Neural crest cell (in vitro differentiated cells): ENCODE measurements around the gene RPL18A. TPM values are rescaled to one million over a fixed set of nuclear protein-coding genes. Genes with fewer than 3 reads are reported as not detected.

ENCODE experiments used
- DNase-seq: peaks from one replicate; pipeline ENCODE4 v3.0.0; 2021; ENCODE audit warnings: low read depth, mixed read lengths, low spot score
- H3K27ac Mint-ChIP-seq: one replicate; pipeline ENCODE4 v1.8.0; 2021; ENCODE audit warnings: mild to moderate bottlenecking, mixed read lengths; ENCODE audit not compliant: unreplicated experiment
- H3K27me3 Mint-ChIP-seq: 2 replicates; pipeline ENCODE4 v1.8.0; 2021; ENCODE audit warnings: low read depth, mild to moderate bottlenecking, mixed read lengths
- H3K36me3 Mint-ChIP-seq: 2 replicates; pipeline ENCODE4 v1.8.0; 2021; ENCODE audit warnings: low read depth, mild to moderate bottlenecking, mixed read lengths
- H3K4me1 Mint-ChIP-seq: 2 replicates; pipeline ENCODE4 v1.8.0; 2021; ENCODE audit warnings: mixed read lengths
- H3K4me3 Mint-ChIP-seq: one replicate; pipeline ENCODE4 v1.8.0; 2021; ENCODE audit warnings: mild to moderate bottlenecking, mixed read lengths
- H3K9me3 Mint-ChIP-seq: 2 replicates; pipeline ENCODE4 v1.8.0; 2021; ENCODE audit warnings: mixed read lengths
- total RNA-seq: library from RNA; stranded (reverse); gene quantifications from 2 replicates; pipeline ENCODE4 v1.2.1, GENCODE V29; 2021
- TF ChIP-seq, protein P1 (sequence below): fragments of 200-600 bp; sonication (generic); conservative IDR thresholded peaks from 2 replicates; pipeline ENCODE4 v1.5.0; 2021; ENCODE audit warnings: antibody characterized with exemption, mild to moderate bottlenecking

The RPL18A gene
- total RNA-seq, 1 donor from 2014 or later: 2,184 TPM

DNA sequence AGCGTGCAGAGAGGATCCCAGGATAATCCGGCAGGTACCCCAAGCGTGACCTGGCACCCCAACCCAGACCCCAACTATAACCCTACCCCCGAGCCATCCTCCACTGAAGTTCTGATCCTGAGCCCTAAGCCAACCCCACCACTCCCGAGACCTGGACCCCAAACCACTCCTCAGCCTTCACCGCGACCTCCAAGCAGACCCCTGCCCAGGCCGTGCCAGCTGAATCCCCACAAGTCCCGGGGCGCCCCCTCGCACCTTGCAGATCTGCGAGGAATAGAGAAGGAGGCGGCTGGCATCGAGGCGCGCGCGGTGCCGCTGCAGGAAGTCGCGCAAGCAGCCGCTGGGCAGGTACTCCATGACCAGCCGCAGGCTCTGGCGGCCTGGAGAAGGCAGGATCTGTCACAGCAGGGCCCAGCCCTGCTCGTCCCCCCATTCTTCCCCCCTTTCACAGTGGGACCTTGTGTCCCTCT lies 28.3 kb upstream of the RPL18A start:
- no peak for DNase-seq
- H3K27ac Mint-ChIP-seq: no peak overlapping the region
- H3K4me3 Mint-ChIP-seq: no peak overlapping the region
- TF ChIP-seq, protein P1, sequence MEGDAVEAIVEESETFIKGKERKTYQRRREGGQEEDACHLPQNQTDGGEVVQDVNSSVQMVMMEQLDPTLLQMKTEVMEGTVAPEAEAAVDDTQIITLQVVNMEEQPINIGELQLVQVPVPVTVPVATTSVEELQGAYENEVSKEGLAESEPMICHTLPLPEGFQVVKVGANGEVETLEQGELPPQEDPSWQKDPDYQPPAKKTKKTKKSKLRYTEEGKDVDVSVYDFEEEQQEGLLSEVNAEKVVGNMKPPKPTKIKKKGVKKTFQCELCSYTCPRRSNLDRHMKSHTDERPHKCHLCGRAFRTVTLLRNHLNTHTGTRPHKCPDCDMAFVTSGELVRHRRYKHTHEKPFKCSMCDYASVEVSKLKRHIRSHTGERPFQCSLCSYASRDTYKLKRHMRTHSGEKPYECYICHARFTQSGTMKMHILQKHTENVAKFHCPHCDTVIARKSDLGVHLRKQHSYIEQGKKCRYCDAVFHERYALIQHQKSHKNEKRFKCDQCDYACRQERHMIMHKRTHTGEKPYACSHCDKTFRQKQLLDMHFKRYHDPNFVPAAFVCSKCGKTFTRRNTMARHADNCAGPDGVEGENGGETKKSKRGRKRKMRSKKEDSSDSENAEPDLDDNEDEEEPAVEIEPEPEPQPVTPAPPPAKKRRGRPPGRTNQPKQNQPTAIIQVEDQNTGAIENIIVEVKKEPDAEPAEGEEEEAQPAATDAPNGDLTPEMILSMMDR: no peak
- no peaks in the 10 kb centered on the region for H3K9me3 Mint-ChIP-seq
- no peaks in the 10 kb centered on the region for H3K36me3 Mint-ChIP-seq
- H3K27me3 Mint-ChIP-seq: peaks cover 23% of the 10 kb centered on the region
- H3K4me1 Mint-ChIP-seq: peaks cover 18% of the 10 kb centered on the region

DNA sequence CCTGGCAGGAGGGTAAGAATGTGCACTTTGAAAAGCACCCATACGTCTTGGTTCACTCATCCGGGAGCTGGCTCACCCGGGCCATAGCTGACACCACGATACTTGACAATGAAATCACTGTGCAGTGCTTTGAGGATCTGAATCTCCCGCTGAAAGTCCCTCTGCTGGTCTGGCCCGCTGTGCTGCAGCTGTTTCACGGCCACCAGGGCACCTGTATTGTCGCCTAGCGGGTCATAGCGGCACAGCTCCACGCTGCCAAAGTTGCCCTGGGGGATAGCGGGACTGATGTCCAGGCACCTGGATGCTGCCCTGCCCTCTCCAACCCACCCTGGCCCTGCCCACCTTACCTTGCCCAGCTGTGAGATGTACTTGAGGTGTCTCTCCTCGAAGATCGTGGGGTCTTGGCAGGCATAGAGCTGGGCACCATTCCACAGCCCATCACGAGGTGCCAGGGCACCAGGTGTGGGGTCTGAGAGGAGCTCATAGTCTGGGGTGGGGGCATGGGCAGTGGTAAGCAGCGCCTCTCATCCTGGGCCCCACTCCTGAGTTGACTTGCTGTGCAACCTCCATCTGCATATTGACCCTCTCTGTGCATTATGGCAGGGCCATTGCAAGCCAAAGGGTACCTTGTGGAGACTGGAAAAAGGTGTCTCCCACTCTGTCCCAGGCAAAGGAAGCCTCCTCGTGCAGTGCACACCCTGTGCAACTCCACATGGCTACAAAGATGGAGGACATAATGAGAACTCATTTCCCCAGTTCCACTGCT lies 27.1 kb upstream of the RPL18A start:
- H3K4me3 Mint-ChIP-seq: no peak overlapping the region
- H3K27ac Mint-ChIP-seq: no peak overlapping the region
- H3K4me1 Mint-ChIP-seq: peaks cover 18% of the 10 kb centered on the region
- no peak for DNase-seq
- H3K9me3 Mint-ChIP-seq: no peaks in the 10 kb centered on the region
- TF ChIP-seq, protein P1: no peak
- no peaks in the 10 kb centered on the region for H3K36me3 Mint-ChIP-seq
- peaks cover 25% of the 10 kb centered on the region for H3K27me3 Mint-ChIP-seq

DNA sequence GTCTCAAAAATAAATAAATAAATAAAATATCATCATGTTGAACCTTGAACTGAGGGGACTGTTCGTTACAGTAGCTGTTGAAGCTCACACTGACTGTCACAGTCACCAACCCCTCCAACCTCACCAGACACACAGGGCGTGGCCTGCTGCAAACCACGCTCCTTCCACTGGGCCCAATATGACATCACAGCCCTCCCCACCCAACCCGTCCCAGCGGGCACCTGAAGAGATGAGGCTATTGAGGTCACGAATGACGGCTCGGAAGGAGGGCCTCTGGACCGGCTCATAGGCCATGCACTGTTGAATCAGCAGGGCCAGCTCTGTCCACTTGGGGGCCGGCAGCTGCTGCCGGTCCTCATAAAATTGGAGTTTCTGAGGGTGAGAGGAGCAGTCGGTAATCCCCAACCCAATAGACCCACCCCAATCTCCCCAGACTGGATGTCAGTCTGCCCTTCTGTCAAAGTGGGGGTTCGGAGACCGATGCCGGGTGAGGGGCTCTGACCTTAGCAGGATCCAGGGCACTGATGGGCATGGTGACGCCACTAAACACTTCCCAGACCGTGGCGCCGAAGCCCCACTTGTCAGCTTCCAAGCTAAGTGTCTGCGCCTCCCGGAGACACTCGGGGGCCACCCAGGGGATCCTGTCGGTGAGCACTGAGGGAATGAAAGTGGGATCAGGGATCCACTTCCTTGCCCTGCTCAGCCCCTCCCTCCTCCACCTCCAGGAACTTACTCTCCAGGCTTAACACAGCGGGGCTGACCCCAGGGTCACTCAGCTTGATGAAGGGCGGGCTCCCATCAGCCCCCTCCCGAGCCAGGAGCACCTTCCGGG lies 25.1 kb upstream of the RPL18A start:
- DNase-seq: peak; percentile 26
- Mint-ChIP-seq H3K4me1 (peaks cover 18% of the 10 kb centered on the region), H3K9me3 (no peaks in the 10 kb centered on the region), H3K27me3 (peaks cover 30% of the 10 kb centered on the region), H3K27ac (no peak overlapping the region), H3K36me3 (no peaks in the 10 kb centered on the region), H3K4me3 (peak overlapping the region; percentile 41)
- TF ChIP-seq, protein P1: no peak

DNA sequence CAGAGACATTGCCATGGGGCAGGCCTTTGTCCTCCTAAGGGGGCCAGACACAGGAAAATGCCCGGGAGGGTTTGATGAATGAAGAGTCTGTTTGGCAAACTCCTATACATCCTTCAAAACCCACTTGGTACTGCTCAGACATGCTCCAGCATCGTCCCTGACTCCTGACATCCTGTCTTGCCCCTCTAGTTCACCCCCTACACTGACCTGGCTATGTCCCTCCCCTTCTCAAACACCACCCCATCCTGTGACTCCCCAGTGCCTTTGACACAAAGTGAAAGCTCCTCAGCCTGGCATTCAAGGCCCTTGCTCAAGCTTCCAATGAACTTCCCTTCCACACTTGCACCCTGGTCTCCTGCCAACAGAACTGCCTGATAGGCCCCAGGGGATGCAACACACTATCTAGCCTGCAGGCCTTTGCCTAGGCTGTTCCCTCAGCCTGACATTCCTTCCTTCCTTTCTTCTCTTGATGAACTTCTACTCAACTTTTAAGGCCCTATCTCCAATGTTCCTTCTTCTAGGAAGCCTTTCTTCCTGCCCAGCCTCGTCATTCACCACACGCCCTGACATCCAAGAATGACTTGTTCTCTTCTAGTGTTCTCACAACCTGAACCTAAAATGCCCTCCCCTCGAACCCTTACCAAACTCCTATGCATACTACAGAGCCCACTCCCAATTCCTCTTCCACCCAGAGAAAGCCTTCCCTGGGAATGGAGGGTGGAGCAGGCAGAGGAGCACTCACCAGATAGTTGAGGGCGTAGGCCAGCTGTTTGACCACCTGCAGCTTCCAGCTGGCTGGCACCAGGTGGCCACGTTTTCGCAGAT lies 24.3 kb upstream of the RPL18A start:
- peaks cover 30% of the 10 kb centered on the region for H3K27me3 Mint-ChIP-seq
- H3K27ac Mint-ChIP-seq: no peak overlapping the region
- H3K36me3 Mint-ChIP-seq: no peaks in the 10 kb centered on the region
- H3K4me3 Mint-ChIP-seq: peak overlapping the region; percentile 25
- TF ChIP-seq, protein P1: no peak
- H3K4me1 Mint-ChIP-seq: peaks cover 16% of the 10 kb centered on the region
- H3K9me3 Mint-ChIP-seq: no peaks in the 10 kb centered on the region
- DNase-seq: no peak

DNA sequence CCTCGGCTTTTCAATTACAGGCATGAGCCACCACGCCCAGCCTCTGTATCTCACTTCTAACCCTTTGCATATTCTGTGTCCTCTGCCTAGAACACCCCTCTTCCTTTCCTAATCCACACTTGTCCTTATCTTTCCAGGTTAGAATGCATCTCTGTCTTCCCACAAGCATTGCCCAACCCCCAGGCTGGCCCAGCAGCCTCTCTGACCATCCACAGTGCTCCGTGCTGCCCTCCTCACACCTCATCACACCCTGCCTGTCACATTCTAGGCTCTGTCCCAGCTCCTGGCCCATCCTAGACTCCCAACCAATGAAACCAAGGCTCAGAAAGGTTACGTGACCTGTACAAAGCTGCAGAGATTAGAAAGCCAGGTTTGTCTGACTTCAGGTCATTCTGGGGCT lies 23.2 kb upstream of the RPL18A start:
- H3K4me3 Mint-ChIP-seq: no peak overlapping the region
- H3K9me3 Mint-ChIP-seq: no peaks in the 10 kb centered on the region
- TF ChIP-seq, protein P1: no peak
- no peaks in the 10 kb centered on the region for H3K36me3 Mint-ChIP-seq
- H3K4me1 Mint-ChIP-seq: peaks cover 19% of the 10 kb centered on the region
- no peak for DNase-seq
- H3K27me3 Mint-ChIP-seq: peaks cover 36% of the 10 kb centered on the region
- no peak overlapping the region for H3K27ac Mint-ChIP-seq
